ENCODE results near the gene KCNQ1. TPM values are rescaled to one million over a fixed set of nuclear protein-coding genes. Genes with fewer than 3 reads are reported as not detected.

Gene KCNQ1
- total and polyA plus RNA-seq, 2 donors (not counting 1 experiment from before 2014, with no cell fraction given), result 21.5 to 28.8 TPM

GRCh38 chr11:2816941-2817421 is 372.2 kb downstream of the KCNQ1 start:
- WGBS (ENCODE audit: insufficient coverage), result 79% methylated on average over 15 of the region's 15 CpGs
- H3K4me2 ChIP-seq (replicated peaks; ENCODE audit: low read depth, low read length, poor library complexity, severe bottlenecking), result no peak overlapping the region
- Mint-ChIP-seq H3K4me1 (peaks cover 4% of the 10 kb centered on the region), H3K27me3 (peaks cover 5% of the 10 kb centered on the region), H3K4me3 (no peak overlapping the region), H3K27ac (no peak overlapping the region), H3K9me3 (ENCODE audit: insufficient read depth) (peaks cover 11% of the 10 kb centered on the region)
- H2AFZ ChIP-seq (ENCODE audit: insufficient read depth, low read depth, low read length, poor library complexity, severe bottlenecking), result no peak overlapping the region
- peaks cover 0 to 3% of the 10 kb centered on the region in 2 donors for H3K4me1 ChIP-seq (ENCODE audit: control insufficient read depth in 2 of 2, insufficient read depth in 2 of 2, low read length in 2 of 2)
- H3K9me3 ChIP-seq (ENCODE audit: control extremely low read depth in 1 of 3, control insufficient read depth in 2 of 3, insufficient read depth in 1 of 3, low read length in 2 of 3), result peaks cover 0 to 81% (median 29%) of the 10 kb centered on the region in 3 donors
- H3K27ac ChIP-seq (ENCODE audit: low read length in 2 of 2), result no peak overlapping the region
- ChIA-PET CTCF (no interaction called here), POLR2A (no interaction called here)
- no peak for TF ChIP-seq EZH2 (IDR thresholded peaks at IDR 0.05; ENCODE audit: borderline replicate concordance, insufficient read depth, low read depth, low read length, poor library complexity, severe bottlenecking)
- TF ChIP-seq, protein P1, sequence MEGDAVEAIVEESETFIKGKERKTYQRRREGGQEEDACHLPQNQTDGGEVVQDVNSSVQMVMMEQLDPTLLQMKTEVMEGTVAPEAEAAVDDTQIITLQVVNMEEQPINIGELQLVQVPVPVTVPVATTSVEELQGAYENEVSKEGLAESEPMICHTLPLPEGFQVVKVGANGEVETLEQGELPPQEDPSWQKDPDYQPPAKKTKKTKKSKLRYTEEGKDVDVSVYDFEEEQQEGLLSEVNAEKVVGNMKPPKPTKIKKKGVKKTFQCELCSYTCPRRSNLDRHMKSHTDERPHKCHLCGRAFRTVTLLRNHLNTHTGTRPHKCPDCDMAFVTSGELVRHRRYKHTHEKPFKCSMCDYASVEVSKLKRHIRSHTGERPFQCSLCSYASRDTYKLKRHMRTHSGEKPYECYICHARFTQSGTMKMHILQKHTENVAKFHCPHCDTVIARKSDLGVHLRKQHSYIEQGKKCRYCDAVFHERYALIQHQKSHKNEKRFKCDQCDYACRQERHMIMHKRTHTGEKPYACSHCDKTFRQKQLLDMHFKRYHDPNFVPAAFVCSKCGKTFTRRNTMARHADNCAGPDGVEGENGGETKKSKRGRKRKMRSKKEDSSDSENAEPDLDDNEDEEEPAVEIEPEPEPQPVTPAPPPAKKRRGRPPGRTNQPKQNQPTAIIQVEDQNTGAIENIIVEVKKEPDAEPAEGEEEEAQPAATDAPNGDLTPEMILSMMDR (IDR thresholded peaks at IDR 0.05), result no peak
- no peaks in the 10 kb centered on the region for H3K79me2 ChIP-seq (ENCODE audit: control insufficient read depth, insufficient read depth, low read length)
- no peak overlapping the region for H3K9ac ChIP-seq (ENCODE audit: low read length)
- ATAC-seq (ENCODE audit: low read depth) (no peak), DNase-seq (no peak)
- H4K20me1 ChIP-seq (ENCODE audit: control insufficient read depth, insufficient read depth, low read length, poor library complexity, severe bottlenecking), result no peaks in the 10 kb centered on the region
- no peaks in the 10 kb centered on the region for H3K36me3 ChIP-seq (replicated peaks in 1 of 2; ENCODE audit: control extremely low read depth in 1 of 2, control insufficient read depth in 1 of 2, extremely low read depth in 1 of 2, insufficient read depth in 2 of 2, low read length in 1 of 2)
- intact Hi-C loops (cut with micrococcal nuclease), result no loop called here
- peaks cover 0 to 2% (median 0%) of the 10 kb centered on the region in 4 experiments for H3K27me3 ChIP-seq (replicated peaks in 1 of 4; ENCODE audit: control extremely low read depth in 1 of 4, control insufficient read depth in 3 of 4, insufficient read depth in 4 of 4, low read length in 3 of 4)
- no peak overlapping the region for H3K4me3 ChIP-seq (ENCODE audit: control extremely low read depth in 1 of 5, extremely low read depth in 1 of 5, insufficient read depth in 1 of 5, low read depth in 2 of 5, low read length in 4 of 5)

DNA sequence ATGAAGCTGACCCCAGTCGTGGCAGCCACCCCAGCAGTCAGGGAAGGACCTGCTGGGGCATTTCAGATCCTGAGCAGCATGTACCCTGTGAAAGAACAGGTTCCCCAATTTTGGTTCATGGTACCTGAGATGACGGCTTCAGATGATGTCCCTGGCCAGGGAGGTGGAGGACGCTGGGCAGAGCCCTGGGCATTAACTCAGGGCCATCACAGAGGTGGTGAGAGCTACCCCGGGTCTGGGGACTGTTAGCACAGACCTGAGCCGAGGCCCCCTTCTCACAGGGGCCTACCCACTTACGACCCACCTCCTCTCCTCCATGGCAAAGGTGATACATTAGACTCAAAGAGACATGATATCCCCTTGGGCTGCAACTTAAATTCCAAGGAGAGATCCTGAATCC is 372.6 kb downstream of the KCNQ1 start:
- H3K4me1 Mint-ChIP-seq, result peaks cover 3% of the 10 kb centered on the region
- Histone ChIP-seq H3K9ac (ENCODE audit: low read length) (no peak overlapping the region), H3K79me2 (ENCODE audit: control insufficient read depth, insufficient read depth, low read length) (no peaks in the 10 kb centered on the region), H3K27ac (ENCODE audit: low read length in 2 of 2) (no peak overlapping the region), H4K20me1 (ENCODE audit: control insufficient read depth, insufficient read depth, low read length, poor library complexity, severe bottlenecking) (no peaks in the 10 kb centered on the region), H3K4me1 (ENCODE audit: control insufficient read depth in 2 of 2, insufficient read depth in 2 of 2, low read length in 2 of 2) (no peaks in the 10 kb centered on the region), H3K36me3 (replicated peaks in 1 of 2; ENCODE audit: control extremely low read depth in 1 of 2, control insufficient read depth in 1 of 2, extremely low read depth in 1 of 2, insufficient read depth in 2 of 2, low read length in 1 of 2) (no peaks in the 10 kb centered on the region), H3K27me3 (replicated peaks in 1 of 4; ENCODE audit: control extremely low read depth in 1 of 4, control insufficient read depth in 3 of 4, insufficient read depth in 4 of 4, low read length in 3 of 4) (no peaks in the 10 kb centered on the region), H3K4me2 (replicated peaks; ENCODE audit: low read depth, low read length, poor library complexity, severe bottlenecking) (no peak overlapping the region), H2AFZ (ENCODE audit: insufficient read depth, low read depth, low read length, poor library complexity, severe bottlenecking) (no peak overlapping the region), H3K4me3 (ENCODE audit: control extremely low read depth in 1 of 5, extremely low read depth in 1 of 5, insufficient read depth in 1 of 5, low read depth in 2 of 5, low read length in 4 of 5) (no peak overlapping the region), H3K9me3 (ENCODE audit: control extremely low read depth in 1 of 3, control insufficient read depth in 2 of 3, insufficient read depth in 1 of 3, low read length in 2 of 3) (peaks cover 0 to 83% (median 33%) of the 10 kb centered on the region in 3 donors)
- peaks cover 14% of the 10 kb centered on the region for H3K9me3 Mint-ChIP-seq (ENCODE audit: insufficient read depth)
- POLR2A ChIA-PET, result no interaction called here
- TF ChIP-seq, protein P1 (IDR thresholded peaks at IDR 0.05), result no peak
- no peak for TF ChIP-seq EZH2 (IDR thresholded peaks at IDR 0.05; ENCODE audit: borderline replicate concordance, insufficient read depth, low read depth, low read length, poor library complexity, severe bottlenecking)
- CTCF ChIA-PET, result no interaction called here
- intact Hi-C loops (cut with micrococcal nuclease), result no loop called here
- H3K27ac Mint-ChIP-seq, result no peak overlapping the region
- no peak for ATAC-seq (ENCODE audit: low read depth)
- WGBS (ENCODE audit: insufficient coverage), result 87% methylated on average over 6 of the region's 6 CpGs
- no peak for DNase-seq
- peaks cover 9% of the 10 kb centered on the region for H3K27me3 Mint-ChIP-seq
- no peak overlapping the region for H3K4me3 Mint-ChIP-seq

All from B cell (primary cell).